ENCODE results near the gene ZFYVE1. TPM values are rescaled to one million over a fixed set of nuclear protein-coding genes. Genes with fewer than 3 reads are reported as not detected.

The ZFYVE1 gene
- total RNA-seq, 1 donor from 2014 or later: 12.2 TPM

Small RNA genes lying within 50 kb of the gene (small RNA-seq; reads per million reads assigned to genes)
- not detected for gene RN7SL586P

Other genes with a start within 250 kb of the ZFYVE1 start
- 5.3 TPM for gene DPF3, start 133.0 kb downstream of the ZFYVE1 start, total RNA-seq
- 7.0 TPM for gene DCAF4, start 100.6 kb downstream of the ZFYVE1 start, total RNA-seq
- gene RBM25, start 31.4 kb upstream of the ZFYVE1 start, total RNA-seq: 62.1 TPM
- gene PSEN1, start 109.4 kb upstream of the ZFYVE1 start, total RNA-seq: 76.4 TPM
- 1.6 TPM for gene PAPLN, start 210.4 kb upstream of the ZFYVE1 start, total RNA-seq